Endothelial cell of umbilical vein (primary cell): ENCODE measurements around the gene ERBB4. TPM values are rescaled to one million over a fixed set of nuclear protein-coding genes. Genes with fewer than 3 reads are reported as not detected.

Source experiments
- BruUV-seq: library from RNA; stranded (reverse); fragments of 400-500 nt; replicated peaks from 2 replicates; lab custom pipeline; 2021; lab: Mats Ljungman, UMichigan
- CTCF ChIA-PET: fragments of 300-600, 350-600 bp; sonication (Branson Sonifier 250); formaldehyde crosslinking; loops from one replicate; lab custom pipeline; 2021; ENCODE audit warnings: antibody characterized with exemption, inconsistent platforms; lab: Charles Lee
- POLR2A ChIA-PET: fragments of 300-600, 350-600 bp; sonication (Branson Sonifier 250); formaldehyde crosslinking; loops from one replicate; lab custom pipeline; 2021; ENCODE audit warnings: antibody characterized with exemption, inconsistent platforms; lab: Charles Lee
- DNase-seq: peaks from one replicate; pipeline ENCODE4 v3.0.0-alpha.2; 2011; ENCODE audit warnings: low read depth, low spot score
- FAIRE-seq: peaks from 2 replicates; lab custom pipeline; 2011; peaks lifted over from hg19 to GRCh38; lab: Jason Lieb, UNC
- H2AFZ ChIP-seq: 2 replicates; pipeline ENCODE4 v1.6.0; 2012; ENCODE audit warnings: low read depth, low read length, control low read depth, inconsistent platforms
- H3K27ac ChIP-seq: 2 replicates; pipeline ENCODE4 v1.5.1; 2011; ENCODE audit warnings: low read depth, mild to moderate bottlenecking, control low read depth, low read length, moderate library complexity; ENCODE audit not compliant: insufficient read depth
- H3K27me3 ChIP-seq, 2 experiments: 2 replicates each; pipeline versions ENCODE4 v1.6.0 to v1.6.1; 2011; ENCODE audit warnings: low read length in 2 of 2, mixed read lengths in 1 of 2; ENCODE audit not compliant: control insufficient read depth in 2 of 2, insufficient read depth in 2 of 2
- H3K36me3 ChIP-seq, 2 experiments: 2 replicates in 1 of 2; 3 replicates in 1 of 2; pipeline ENCODE4 v1.5.1; 2011; ENCODE audit warnings: low read length in 2 of 2, mild to moderate bottlenecking in 1 of 2, moderate library complexity in 1 of 2; ENCODE audit not compliant: control insufficient read depth in 2 of 2, insufficient read depth in 2 of 2; ENCODE audit errors: extremely low read depth in 1 of 2
- H3K4me1 ChIP-seq: 3 replicates; pipeline ENCODE4 v1.5.1; 2011; ENCODE audit warnings: mild to moderate bottlenecking, low read length; ENCODE audit not compliant: control insufficient read depth, insufficient read depth; ENCODE audit errors: extremely low read depth
- H3K4me2 ChIP-seq: 2 replicates; pipeline ENCODE4 v1.6.1; 2011; ENCODE audit warnings: low read length, control low read depth, mixed read lengths; ENCODE audit not compliant: insufficient read depth
- H3K4me3 ChIP-seq, 3 experiments: fragments of 200-600 bp in 1 of 3; sonication (generic), shearing (Covaris generic) in 1 of 3; replicated peaks in 1 of 3; 2 replicates each; pipeline ENCODE4 v1.5.1; 2011 to 2016; ENCODE audit warnings: control low read depth in 3 of 3, low read length in 3 of 3, mild to moderate bottlenecking in 2 of 3, inconsistent platforms in 1 of 3, low read depth in 1 of 3, moderate library complexity in 1 of 3; ENCODE audit not compliant: insufficient read depth in 1 of 3
- H3K79me2 ChIP-seq: 2 replicates; pipeline ENCODE4 v1.6.0; 2012; ENCODE audit warnings: low read length, inconsistent platforms; ENCODE audit not compliant: control insufficient read depth, insufficient read depth
- H3K9ac ChIP-seq: replicated peaks from 2 replicates; pipeline ENCODE3; 2011; ENCODE audit warnings: low read length, control low read depth; ENCODE audit not compliant: insufficient read depth; ENCODE audit errors: extremely low read depth
- H3K9me1 ChIP-seq: replicated peaks from 3 replicates; pipeline ENCODE4 v1.6.0; 2011; ENCODE audit warnings: mild to moderate bottlenecking, low read length; ENCODE audit not compliant: control insufficient read depth, insufficient read depth; ENCODE audit errors: extremely low read depth
- H3K9me3 ChIP-seq: replicated peaks from 2 replicates; pipeline ENCODE4 v1.5.1; 2012; ENCODE audit warnings: low read length, inconsistent platforms; ENCODE audit not compliant: control insufficient read depth, insufficient read depth
- H4K20me1 ChIP-seq: replicated peaks from 2 replicates; pipeline ENCODE3; 2011; ENCODE audit warnings: mild to moderate bottlenecking, low read length; ENCODE audit not compliant: control insufficient read depth, insufficient read depth; ENCODE audit errors: extremely low read depth
- CTCF ChIP-seq, 2 donors: IDR thresholded peaks; 1 replicate in 1 of 2; 2 replicates in 1 of 2; pipeline ENCODE4 v1.5.1; 2011; ENCODE audit warnings: low read length in 2 of 2, mild to moderate bottlenecking in 2 of 2, moderate library complexity in 2 of 2, control low read depth in 1 of 2, inconsistent platforms in 1 of 2, low read depth in 1 of 2; ENCODE audit not compliant: insufficient read depth in 1 of 2; ENCODE audit errors: extremely low read depth in 1 of 2
- EZH2 ChIP-seq: IDR thresholded peaks from 2 replicates; pipeline ENCODE4 v1.6.1; 2012; ENCODE audit warnings: borderline replicate concordance, low read depth, mild to moderate bottlenecking, moderate library complexity, low read length, inconsistent platforms; ENCODE audit not compliant: severe bottlenecking
- FOS ChIP-seq: IDR thresholded peaks from 2 replicates; pipeline ENCODE4 v1.6.1; 2011; ENCODE audit warnings: mild to moderate bottlenecking, low read length, moderate library complexity, borderline replicate concordance; ENCODE audit not compliant: insufficient read depth
- GATA2 ChIP-seq: IDR thresholded peaks from 2 replicates; pipeline ENCODE4 v1.7.0; 2011; ENCODE audit warnings: low read depth, mild to moderate bottlenecking, moderate library complexity, mixed read lengths, low read length; ENCODE audit not compliant: insufficient read length, insufficient read depth
- JUN ChIP-seq: IDR thresholded peaks from 2 replicates; pipeline ENCODE4 v1.6.1; 2011; ENCODE audit warnings: borderline replicate concordance, low read depth; ENCODE audit not compliant: insufficient read length, insufficient read depth
- MAX ChIP-seq: IDR thresholded peaks from 2 replicates; pipeline ENCODE4 v1.6.1; 2011; ENCODE audit not compliant: insufficient read depth, insufficient read length
- MYC ChIP-seq: IDR thresholded peaks from one replicate; pipeline ENCODE4 v1.6.1; 2011; ENCODE audit warnings: mild to moderate bottlenecking, low read depth, low read length
- POLR2A ChIP-seq: IDR thresholded peaks from 2 replicates; pipeline ENCODE4 v1.6.1; 2012; ENCODE audit warnings: low read depth, mild to moderate bottlenecking, control low read depth, low read length
- POLR2AphosphoS5 ChIP-seq: IDR thresholded peaks from 2 replicates; pipeline ENCODE4 v1.6.1; 2012; ENCODE audit warnings: low read depth, mild to moderate bottlenecking, control low read depth, low read length, moderate library complexity; ENCODE audit not compliant: insufficient read depth
- dilution Hi-C: fragments of 300-500 bp; cut with MboI; formaldehyde crosslinking; loops from one replicate; pipeline ENCODE4 v1.15.0; 2019; ENCODE audit warnings: low sequenced_read_pairs; ENCODE audit not compliant: extremely low pct_ligation_motif_present
- intact Hi-C: fragments of 100-400 bp; cut with micrococcal nuclease; formaldehyde crosslinking; loops from one replicate; pipeline ENCODE4 v1.10.0; 2022
- polyA plus RNA-seq, 4 experiments: library from polyadenylated mRNA; depleted of rRNA in 3 of 4; stranded (reverse) in 3 of 4; unstranded in 1 of 4; fragments of >200 nt; gene quantifications; 2 replicates each; pipeline versions ENCODE4 v1.2.1 to v1.2.3, GENCODE V29; 2011 to 2012; ENCODE audit warnings: missing spikeins in 1 of 4
- total RNA-seq: library from RNA; stranded (reverse); gene quantifications from 2 replicates; pipeline ENCODE4 v1.2.3, GENCODE V29; 2021

ERBB4 gene
- total and polyA plus RNA-seq, 2 donors (not counting 3 experiments of a cell fraction or from before 2014, with no cell fraction given): 0.01 to 0.27 TPM

GRCh38 chr2:212528106-212528856, 10.3 kb downstream of the ERBB4 start:
- Histone ChIP-seq H2AFZ (no peak overlapping the region), H3K9ac (no peak overlapping the region), H3K4me3 (no peak overlapping the region), H3K36me3 (no peaks in the 10 kb centered on the region), H3K9me3 (no peaks in the 10 kb centered on the region), H4K20me1 (no peaks in the 10 kb centered on the region), H3K27me3 (no peaks in the 10 kb centered on the region), H3K4me1 (peaks cover 5% of the 10 kb centered on the region), H3K4me2 (no peak overlapping the region), H3K9me1 (no peaks in the 10 kb centered on the region), H3K79me2 (no peaks in the 10 kb centered on the region), H3K27ac (no peak overlapping the region)
- DNase-seq (no peak), FAIRE-seq (no peak)
- intact Hi-C loops: no loop called here
- dilution Hi-C loops: no loop called here
- no TSS peak for BruUV-seq
- POLR2A ChIA-PET: no interaction called here
- TF ChIP-seq POLR2AphosphoS5: no peak
- TF ChIP-seq CTCF (IDR thresholded peaks at IDR 0.05; ENCODE audit: extremely low read depth in 1 of 2, insufficient read depth in 1 of 2, low read depth in 1 of 2, low read length in 2 of 2): peak in 1 of 2 donors; percentile 1
- CTCF ChIA-PET: interaction anchor here (0.9 to 2.0 kb wide), 6 partner anchors 8 to 783 kb away, joined by 4 to 13 read pairs (median 9); partner anchors contain the start of gene ERBB4

- no TSS peak for BruUV-seq
- POLR2A ChIA-PET: no interaction called here
- dilution Hi-C loops: no loop called here
Measured at GRCh38 chr2:212526059-212526458, 12.5 kb downstream of the ERBB4 start.

More at GRCh38 chr2:212526059-212526458, 12.5 kb downstream of the ERBB4 start:
- Histone ChIP-seq H3K9ac (no peak overlapping the region), H3K4me2 (no peak overlapping the region), H3K27me3 (no peaks in the 10 kb centered on the region), H3K4me3 (no peak overlapping the region), H3K4me1 (peaks cover 4% of the 10 kb centered on the region), H3K27ac (no peak overlapping the region), H3K9me1 (no peaks in the 10 kb centered on the region), H2AFZ (no peak overlapping the region), H4K20me1 (no peaks in the 10 kb centered on the region), H3K79me2 (no peaks in the 10 kb centered on the region), H3K36me3 (no peaks in the 10 kb centered on the region), H3K9me3 (no peaks in the 10 kb centered on the region)
- no peak for FAIRE-seq
- CTCF ChIA-PET: interaction anchor here (0.9 to 1.4 kb wide), 3 partner anchors 33 to 781 kb away, joined by 3 to 7 read pairs (median 4); no protein-coding TSS in a partner anchor
- no peak for DNase-seq
- TF ChIP-seq GATA2: no peak
- TF ChIP-seq MAX: no peak
- no peak for TF ChIP-seq POLR2A
- TF ChIP-seq FOS: no peak
- no peak for TF ChIP-seq CTCF (IDR thresholded peaks at IDR 0.05; ENCODE audit: extremely low read depth in 1 of 2, insufficient read depth in 1 of 2, low read depth in 1 of 2, low read length in 2 of 2)
- no peak for TF ChIP-seq POLR2AphosphoS5
- no peak for TF ChIP-seq JUN
- TF ChIP-seq EZH2: no peak
- TF ChIP-seq MYC: no peak
- intact Hi-C loops: no loop called here
